Measurements from ENCODE around the gene COX4I2.
A peak's percentile ranks its signal among the peaks of the same experiment; 100 is the strongest.
"Not testable (repeated sequence)": the region's sequence is repeated elsewhere in the genome, so short reads cannot be mapped to it uniquely, and the experiment has no call there.

COX4I2 gene

GRCh38 chr20:31637660-31638059 is at the start of gene COX4I2:
Gene COX4I2 (plus strand): TSS chr20:31637912. CDS start chr20:31639018, 1,106 bp downstream.
- H3K4me3 Mint-ChIP-seq, result no peak within 1 kb of the TSS
- H3K9me3 Mint-ChIP-seq, result no peaks in the 10 kb centered on the region
- no peaks in the 10 kb centered on the region for H3K4me1 Mint-ChIP-seq
- no peaks in the 10 kb centered on the region for H3K36me3 Mint-ChIP-seq
- DNase-seq (ENCODE audit: low spot score in 2 of 2) (no peak), ATAC-seq (ENCODE audit: low read depth) (no peak)
- H3K27me3 Mint-ChIP-seq, result peaks cover 12% of the 10 kb centered on the region
- no peak within 1 kb of the TSS for H3K27ac Mint-ChIP-seq

GRCh38 chr20:31590717-31591225 is 46.9 kb upstream of the COX4I2 start:
- H3K4me1 Mint-ChIP-seq, result peaks cover 5% of the 10 kb centered on the region
- no peak for ATAC-seq (ENCODE audit: low read depth)

GRCh38 chr20:31593221-31594001 is 44.3 kb upstream of the COX4I2 start:
- ATAC-seq (ENCODE audit: low read depth), result no peak
- DNase-seq (ENCODE audit: low spot score in 2 of 2), result no peak
- no peak overlapping the region for H3K27ac Mint-ChIP-seq

More at GRCh38 chr20:31590717-31591225, 46.9 kb upstream of the COX4I2 start:
- Mint-ChIP-seq H3K4me3 (no peak overlapping the region), H3K27me3 (peaks cover 13% of the 10 kb centered on the region), H3K9me3 (no peaks in the 10 kb centered on the region), H3K27ac (no peak overlapping the region), H3K36me3 (no peaks in the 10 kb centered on the region)
- DNase-seq (ENCODE audit: low spot score in 2 of 2), result no peak

GRCh38 chr20:31594002-31594557 is 43.6 kb upstream of the COX4I2 start:
- Mint-ChIP-seq H3K27me3 (peaks cover 7% of the 10 kb centered on the region), H3K27ac (no peak overlapping the region), H3K36me3 (no peaks in the 10 kb centered on the region), H3K4me1 (no peaks in the 10 kb centered on the region), H3K4me3 (no peak overlapping the region), H3K9me3 (no peaks in the 10 kb centered on the region)
- ATAC-seq (ENCODE audit: low read depth), result no peak
- no peak for DNase-seq (ENCODE audit: low spot score in 2 of 2)

More at GRCh38 chr20:31593221-31594001, 44.3 kb upstream of the COX4I2 start:
- no peak overlapping the region for H3K4me3 Mint-ChIP-seq
- no peaks in the 10 kb centered on the region for H3K36me3 Mint-ChIP-seq
- peaks cover 8% of the 10 kb centered on the region for H3K27me3 Mint-ChIP-seq
- no peaks in the 10 kb centered on the region for H3K4me1 Mint-ChIP-seq
- no peaks in the 10 kb centered on the region for H3K9me3 Mint-ChIP-seq

GRCh38 chr20:31594558-31595379 is 42.9 kb upstream of the COX4I2 start:
- Mint-ChIP-seq H3K36me3 (no peaks in the 10 kb centered on the region), H3K27ac (no peak overlapping the region), H3K27me3 (peaks cover 5% of the 10 kb centered on the region), H3K9me3 (no peaks in the 10 kb centered on the region), H3K4me1 (no peaks in the 10 kb centered on the region), H3K4me3 (no peak overlapping the region)
- no peak for DNase-seq (ENCODE audit: low spot score in 2 of 2)
- no peak for ATAC-seq (ENCODE audit: low read depth)

GRCh38 chr20:31595380-31595653 is 42.4 kb upstream of the COX4I2 start:
- H3K27me3 Mint-ChIP-seq, result peaks cover 5% of the 10 kb centered on the region
- DNase-seq (ENCODE audit: low spot score in 2 of 2), result no peak
- H3K4me3 Mint-ChIP-seq, result no peak overlapping the region
- H3K27ac Mint-ChIP-seq, result no peak overlapping the region
- no peak for ATAC-seq (ENCODE audit: low read depth)
- H3K36me3 Mint-ChIP-seq, result no peaks in the 10 kb centered on the region
- no peaks in the 10 kb centered on the region for H3K4me1 Mint-ChIP-seq
- no peaks in the 10 kb centered on the region for H3K9me3 Mint-ChIP-seq

- Mint-ChIP-seq H3K9me3 (no peaks in the 10 kb centered on the region), H3K27ac (no peak overlapping the region), H3K4me1 (no peaks in the 10 kb centered on the region), H3K27me3 (peaks cover 5% of the 10 kb centered on the region), H3K4me3 (no peak overlapping the region), H3K36me3 (no peaks in the 10 kb centered on the region)
- DNase-seq (ENCODE audit: low spot score in 2 of 2) (no peak), ATAC-seq (ENCODE audit: low read depth) (no peak)
These were observed 41.9 kb upstream of the COX4I2 start for GRCh38 chr20:31595654-31596411.

- not testable (repeated sequence) for H3K4me1 Mint-ChIP-seq; ATAC-seq (ENCODE audit: low read depth); DNase-seq (ENCODE audit: low spot score in 2 of 2)
These were observed 41.3 kb upstream of the COX4I2 start for GRCh38 chr20:31596412-31596715.

GRCh38 chr20:31596831-31597480 is 40.8 kb upstream of the COX4I2 start:
- H3K36me3 Mint-ChIP-seq, result no peaks in the 10 kb centered on the region

More at GRCh38 chr20:31596412-31596715, 41.3 kb upstream of the COX4I2 start:
- H3K27me3 Mint-ChIP-seq, H3K9me3 Mint-ChIP-seq, H3K4me3 Mint-ChIP-seq, H3K27ac Mint-ChIP-seq, H3K36me3 Mint-ChIP-seq: not testable (repeated sequence)

GRCh38 chr20:31597481-31597855 is 40.2 kb upstream of the COX4I2 start:
- Mint-ChIP-seq H3K9me3 (no peaks in the 10 kb centered on the region), H3K4me3 (no peak overlapping the region), H3K36me3 (no peaks in the 10 kb centered on the region), H3K4me1 (peaks cover 1% of the 10 kb centered on the region), H3K27ac (no peak overlapping the region), H3K27me3 (peaks cover 6% of the 10 kb centered on the region)
- ATAC-seq (ENCODE audit: low read depth) (no peak), DNase-seq (ENCODE audit: low spot score in 2 of 2) (no peak)

More at GRCh38 chr20:31596831-31597480, 40.8 kb upstream of the COX4I2 start:
- ATAC-seq (ENCODE audit: low read depth), result no peak
- Mint-ChIP-seq H3K27me3 (peaks cover 5% of the 10 kb centered on the region), H3K4me1 (no peaks in the 10 kb centered on the region), H3K27ac (no peak overlapping the region), H3K4me3 (no peak overlapping the region), H3K9me3 (no peaks in the 10 kb centered on the region)
- no peak for DNase-seq (ENCODE audit: low spot score in 2 of 2)

- no peak overlapping the region for H3K4me3 Mint-ChIP-seq
- H3K27ac Mint-ChIP-seq, result peak overlapping the region; percentile 89
- no peak for DNase-seq (ENCODE audit: low spot score in 2 of 2)
- H3K36me3 Mint-ChIP-seq, result peaks cover 1% of the 10 kb centered on the region
- H3K9me3 Mint-ChIP-seq, result no peaks in the 10 kb centered on the region
- no peak for ATAC-seq (ENCODE audit: low read depth)
- peaks cover 9% of the 10 kb centered on the region for H3K27me3 Mint-ChIP-seq
- peaks cover 16% of the 10 kb centered on the region for H3K4me1 Mint-ChIP-seq
These were observed 35.3 kb upstream of the COX4I2 start for GRCh38 chr20:31602431-31602778.

- ATAC-seq (ENCODE audit: low read depth) (peak; percentile 11), DNase-seq (ENCODE audit: low spot score in 2 of 2) (no peak)
- Mint-ChIP-seq H3K4me1 (peaks cover 16% of the 10 kb centered on the region), H3K27me3 (peaks cover 11% of the 10 kb centered on the region), H3K27ac (peak overlapping the region; percentile 89), H3K4me3 (peak overlapping the region; percentile 71), H3K9me3 (no peaks in the 10 kb centered on the region), H3K36me3 (peaks cover 1% of the 10 kb centered on the region)
These were observed 34.8 kb upstream of the COX4I2 start for GRCh38 chr20:31602779-31603441.

Measured in memory B cell (primary cell).